IPS DF 19.7 (cell line): ENCODE measurements around the gene TTLL9.

Experiments used
- DNase-seq: peaks from one replicate; pipeline ENCODE4 v3.0.0-alpha.2; 2013; ENCODE audit warnings: low read depth, low spot score

TTLL9 gene

DNA sequence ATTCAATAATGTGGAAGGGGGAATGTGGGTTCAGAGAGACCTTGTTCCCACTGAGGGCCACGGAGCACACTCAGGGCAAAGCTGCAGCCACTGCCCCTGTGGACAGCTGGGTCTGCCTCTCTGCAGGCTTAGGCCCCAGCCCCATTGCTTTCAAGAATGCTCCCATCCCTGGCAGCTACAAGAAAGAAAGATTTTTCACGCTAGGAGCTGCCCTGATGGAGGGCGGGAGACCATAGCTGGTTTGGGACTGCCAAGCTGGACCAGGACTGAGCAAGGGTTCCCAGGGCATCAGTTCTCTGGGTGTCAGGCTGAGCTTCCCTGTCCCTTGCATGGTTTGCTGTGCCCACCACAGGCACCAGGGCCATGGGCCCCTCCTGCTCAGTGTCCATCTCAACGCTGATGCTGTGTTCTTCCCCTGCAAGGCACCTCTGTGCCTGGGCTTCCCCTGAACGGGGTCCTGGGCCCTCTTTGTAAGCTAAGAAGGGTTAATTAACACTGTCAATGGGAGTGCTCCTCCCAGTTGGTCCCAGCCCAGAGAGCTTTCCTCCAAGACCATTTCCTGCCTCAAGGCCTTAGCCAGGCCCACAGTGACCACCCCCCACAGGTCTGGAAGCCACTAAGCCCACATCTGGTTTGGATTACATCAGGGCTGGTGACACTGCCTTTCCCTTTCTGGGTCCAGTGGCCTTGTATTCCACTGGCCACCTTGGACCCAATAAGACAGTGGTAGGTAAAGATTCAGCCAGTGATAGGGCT is 33.4 kb upstream of the TTLL9 start:
- DNase-seq, result no peak

DNA sequence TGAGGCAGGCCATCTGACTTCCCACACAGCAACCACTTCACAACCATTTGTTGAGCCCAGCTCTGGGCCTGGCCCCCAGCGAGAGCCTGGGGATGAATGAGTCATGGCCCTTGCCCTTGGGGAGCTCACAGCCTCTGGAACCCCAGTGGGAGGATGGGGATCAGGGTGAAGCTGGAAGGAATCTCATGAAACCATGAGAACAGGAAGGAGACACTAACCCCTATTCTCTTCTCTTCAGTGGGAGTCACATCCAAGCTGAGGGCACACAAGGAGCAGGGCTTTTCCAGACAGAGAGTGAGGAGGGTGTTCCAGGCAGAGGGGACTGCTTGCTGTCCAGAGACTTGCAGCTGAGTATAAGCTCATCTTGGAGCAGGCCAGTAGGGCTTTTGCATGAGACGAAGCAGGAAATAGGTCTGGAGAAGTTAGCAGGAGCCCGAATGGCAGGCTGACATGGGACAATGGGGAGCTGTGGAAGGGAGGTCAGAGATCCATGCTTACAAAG is 32.5 kb upstream of the TTLL9 start:
- no peak for DNase-seq

DNA sequence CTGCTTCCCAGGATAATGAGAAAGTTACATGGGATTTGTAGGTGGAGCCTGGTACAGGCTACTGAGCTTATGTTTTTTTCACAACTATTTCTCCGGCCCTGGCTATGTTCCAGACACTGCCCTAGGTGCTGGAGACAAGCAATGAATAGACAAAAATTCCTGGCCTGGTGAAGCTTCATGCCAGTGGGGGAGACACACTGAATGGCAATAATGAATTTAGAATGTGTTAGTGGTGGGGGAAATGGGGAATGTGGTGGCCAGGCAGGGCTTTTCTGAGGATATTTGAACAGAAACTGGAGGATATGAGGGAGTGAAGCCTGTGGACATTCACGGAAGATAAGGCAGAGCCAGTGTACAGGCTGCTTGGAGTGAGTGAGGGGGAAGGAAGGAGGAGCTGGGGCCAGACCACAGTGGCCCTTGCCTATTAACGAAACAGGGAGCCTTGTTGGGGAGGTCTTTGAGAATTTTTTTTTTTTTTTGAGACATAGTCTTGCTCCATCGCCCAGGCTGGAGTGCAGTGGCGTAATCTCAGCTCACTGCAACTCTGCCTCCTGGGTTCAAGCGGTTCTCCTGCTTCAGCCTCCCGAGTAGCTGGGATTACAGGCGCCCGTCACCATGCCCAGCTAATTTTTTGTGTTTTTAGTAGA is 31.7 kb upstream of the TTLL9 start:
- no peak for DNase-seq

DNA sequence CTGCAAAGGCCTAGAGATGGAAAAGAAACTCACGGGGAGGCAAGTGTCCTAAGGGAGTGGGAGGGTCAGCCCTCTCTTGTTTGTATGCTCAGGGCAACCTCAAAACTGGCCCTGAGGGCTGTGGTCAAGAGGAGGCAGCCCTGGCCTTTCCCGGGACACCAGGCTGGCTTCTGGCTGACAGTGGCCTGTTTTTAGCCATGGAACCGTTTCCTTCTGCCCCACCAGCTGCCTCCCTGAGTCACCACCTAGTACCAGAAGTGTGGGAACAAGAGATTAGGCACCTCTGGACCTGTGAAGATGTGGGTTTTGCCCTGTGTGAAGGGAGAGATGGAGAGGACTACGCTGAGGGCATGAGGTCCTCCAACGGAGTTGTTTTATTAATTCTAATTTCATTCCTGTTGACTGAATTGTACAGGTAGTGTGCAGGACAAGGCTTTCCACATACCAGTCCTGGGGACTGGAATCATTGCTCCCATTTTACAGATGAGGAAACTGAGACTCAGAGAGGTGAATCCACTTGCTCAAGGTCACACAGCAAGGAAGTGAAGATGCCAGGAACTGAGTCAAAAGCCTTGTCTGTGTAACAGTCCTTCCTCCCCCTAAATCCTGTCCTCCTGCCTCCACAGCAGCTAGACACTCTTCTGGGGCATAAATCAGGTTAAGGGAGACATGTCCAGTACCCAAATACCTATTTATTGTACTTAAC is 30.5 kb upstream of the TTLL9 start:
- no peak for DNase-seq

DNA sequence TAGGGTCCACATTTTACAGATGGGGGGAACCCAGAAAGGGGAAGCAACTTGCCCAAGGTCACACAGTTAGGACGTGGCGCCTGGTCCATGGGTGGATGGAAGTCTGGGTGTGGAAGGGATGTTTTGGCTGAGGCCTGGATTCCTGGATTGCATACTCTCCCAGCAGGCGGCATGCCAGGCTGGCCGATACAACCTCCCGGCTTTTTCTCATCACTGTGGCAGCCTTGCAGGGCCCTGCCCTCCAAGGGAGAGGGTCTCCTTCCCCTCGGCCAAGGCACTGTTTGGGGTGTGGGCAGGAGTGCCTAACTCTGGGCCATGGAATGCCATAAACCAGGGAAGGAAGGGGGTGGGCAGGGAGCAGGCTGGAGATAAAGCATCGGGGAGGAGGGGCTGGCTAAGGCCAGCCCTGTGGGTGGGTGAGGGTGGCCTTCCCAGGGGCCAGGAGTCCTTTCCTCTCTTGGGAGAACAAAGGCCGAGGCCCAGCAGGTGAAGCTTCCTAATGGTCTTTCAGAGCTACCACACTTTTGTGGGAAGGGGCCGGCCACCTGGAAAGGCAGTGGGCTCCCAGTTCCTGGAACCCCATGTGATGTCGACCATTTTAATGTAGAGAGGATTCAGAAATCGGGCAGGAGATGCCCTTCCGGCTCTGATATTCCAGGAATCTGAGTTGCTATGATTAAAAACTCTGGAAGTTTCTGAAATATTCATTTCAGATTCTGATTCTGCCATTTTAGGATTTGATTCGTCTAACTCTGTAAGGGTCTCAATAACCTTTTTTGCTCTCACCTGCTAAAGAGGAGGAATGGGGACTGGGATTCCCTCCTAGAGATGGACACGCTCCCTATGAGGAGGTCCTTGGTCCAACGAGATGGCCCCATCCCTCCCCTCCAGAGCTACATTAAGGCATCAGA is 29.3 kb upstream of the TTLL9 start:
- DNase-seq, result no peak

DNA sequence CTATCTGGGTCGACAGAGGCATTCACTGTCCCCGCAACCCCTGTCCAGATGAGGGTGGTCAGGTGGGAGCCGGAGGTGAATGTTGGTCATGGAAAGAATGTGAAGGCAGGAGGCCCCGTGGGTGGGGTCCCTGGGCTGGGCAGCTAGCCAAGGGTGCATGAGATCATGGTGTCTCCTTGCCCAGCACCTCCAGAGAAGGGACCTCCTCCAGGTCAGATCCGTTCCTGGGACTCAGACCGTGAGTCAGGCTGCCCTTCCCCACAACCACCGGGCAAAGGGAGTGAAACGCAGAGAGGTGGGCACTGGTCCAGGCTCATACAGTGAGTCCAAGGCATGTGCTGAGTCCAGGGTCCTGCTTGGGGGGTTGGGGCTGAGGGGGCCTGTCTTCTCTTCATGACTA is 28.5 kb upstream of the TTLL9 start:
- DNase-seq, result no peak

DNA sequence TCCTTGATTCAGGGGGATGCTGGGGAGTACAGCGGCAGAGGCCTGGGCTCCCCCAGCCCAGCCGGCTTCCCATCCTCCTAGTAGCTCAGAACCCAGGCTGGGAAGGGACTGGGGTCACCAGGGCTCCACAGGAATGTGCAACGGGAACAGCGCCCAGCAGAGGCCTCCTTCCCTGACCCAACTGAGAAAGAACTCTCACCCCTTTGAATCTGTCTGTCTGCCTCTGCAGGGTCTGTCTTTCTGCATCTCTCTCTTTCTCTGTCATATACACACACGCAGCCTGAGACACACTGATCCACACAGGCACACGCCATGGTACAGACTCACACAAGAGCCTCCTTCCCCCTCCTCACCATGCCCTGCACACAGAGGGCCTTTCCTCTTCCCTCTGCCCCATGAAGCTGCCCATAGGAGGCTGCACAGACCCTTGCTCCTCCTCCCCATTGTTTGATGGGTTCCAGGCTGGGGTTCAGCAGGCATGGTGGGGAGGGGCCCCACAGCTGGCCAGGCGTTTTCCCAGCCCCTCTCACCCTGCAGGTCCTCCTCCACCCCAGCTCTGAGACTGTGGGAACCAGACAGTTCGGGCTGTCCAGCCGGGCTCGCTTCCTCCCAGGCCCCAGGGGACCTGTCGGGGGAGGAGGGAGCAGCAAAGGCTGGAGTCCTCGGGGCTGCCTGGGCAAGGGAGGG is 27.8 kb upstream of the TTLL9 start:
- DNase-seq, result no peak

DNA sequence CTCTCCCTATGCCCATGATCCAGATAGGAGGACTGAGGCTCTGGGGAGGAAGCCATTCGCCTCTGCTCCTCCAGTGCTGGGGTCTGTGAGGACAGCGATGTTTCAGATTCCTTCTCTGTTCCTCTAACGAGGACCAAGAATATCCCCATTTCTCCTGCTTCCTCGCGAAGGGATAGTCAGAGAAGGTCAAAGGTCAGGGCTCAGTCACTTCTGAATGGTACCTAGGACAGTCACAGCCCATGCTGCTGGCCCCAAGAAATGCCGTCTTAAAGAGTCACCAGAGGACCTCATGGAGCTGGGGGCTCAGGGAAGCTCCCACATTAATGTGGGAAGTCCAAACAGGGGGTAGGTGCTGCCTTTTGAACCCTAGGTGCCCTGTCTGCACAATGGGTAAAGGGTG is 27.1 kb upstream of the TTLL9 start:
- DNase-seq, result no peak

DNA sequence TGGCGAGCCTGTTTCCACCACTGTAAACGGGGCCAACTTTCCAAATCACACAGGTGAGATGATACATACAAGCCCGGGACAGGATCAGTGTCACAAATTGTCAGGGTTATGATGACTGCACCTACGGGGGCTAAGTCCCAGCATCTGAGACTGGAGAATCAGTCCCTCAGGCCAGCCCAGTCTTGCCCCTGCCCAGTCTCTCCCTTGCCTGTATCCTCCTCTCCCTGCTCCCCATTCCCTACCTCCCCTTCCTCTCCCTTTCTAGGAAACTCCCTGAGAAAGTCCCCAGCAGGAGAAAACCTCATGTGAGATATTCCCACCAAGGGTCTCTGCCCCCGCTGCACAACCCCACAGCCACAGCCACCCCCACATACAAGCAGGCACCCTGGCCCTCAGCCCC is 26.6 kb upstream of the TTLL9 start:
- DNase-seq, result no peak

DNA sequence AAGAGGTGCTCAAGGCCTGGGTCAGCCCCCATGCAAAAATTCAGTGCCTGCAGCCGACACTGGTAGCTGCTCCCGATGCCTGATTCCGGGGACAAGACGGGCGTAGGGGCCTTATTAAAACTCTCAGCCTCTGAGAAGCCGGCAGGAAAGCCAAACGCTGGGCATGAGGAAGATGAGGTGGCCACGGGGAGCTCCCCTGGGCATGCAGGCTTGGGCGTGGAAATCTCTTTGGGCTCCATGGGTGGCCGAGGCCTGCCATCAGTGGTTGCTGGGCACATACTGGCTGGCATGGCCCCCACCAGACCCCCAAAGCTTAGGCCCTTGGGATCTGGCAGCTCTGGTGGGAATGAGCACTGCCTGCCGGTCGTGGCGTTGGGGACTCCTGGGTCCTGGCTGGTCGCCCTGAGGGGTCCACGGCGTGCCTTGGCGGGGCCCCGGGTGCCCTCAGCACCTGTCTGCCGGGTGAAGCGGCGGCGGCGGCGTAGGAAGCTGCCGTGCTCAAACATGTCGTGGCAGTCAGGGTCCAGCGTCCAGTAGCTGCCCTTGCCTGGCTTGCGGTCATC is 25.6 kb upstream of the TTLL9 start:
- no peak for DNase-seq

DNA sequence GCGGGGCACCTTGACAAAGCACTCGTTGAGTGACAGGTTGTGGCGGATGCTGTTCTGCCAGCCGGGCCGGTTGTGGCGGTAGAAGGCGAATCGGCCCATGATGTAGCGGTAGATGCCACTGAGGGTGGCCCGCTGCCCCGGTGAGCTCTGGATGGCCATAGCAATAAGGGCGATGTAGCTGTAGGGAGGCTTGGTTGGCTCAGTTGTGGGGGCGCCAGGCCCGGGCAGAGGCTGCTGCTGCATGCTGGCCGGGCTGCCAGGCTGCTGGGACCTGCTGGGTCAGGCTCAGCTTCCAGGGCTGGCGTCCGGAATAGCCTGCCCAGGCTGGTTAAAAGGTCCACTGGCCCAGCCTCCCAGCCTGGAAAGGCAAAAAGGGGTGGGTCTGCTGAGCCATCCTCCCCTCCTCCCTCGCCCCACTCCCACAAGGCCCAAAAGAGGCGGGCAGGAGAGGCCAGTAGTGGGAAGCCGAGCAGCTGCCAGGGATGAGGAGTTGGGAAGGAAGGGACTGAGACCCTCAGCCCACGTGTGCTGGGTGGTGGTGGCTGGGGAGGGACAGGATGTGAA is 25.1 kb upstream of the TTLL9 start, which contains the start of gene FOXS1:
Gene FOXS1 (minus strand): TSS at position 305 of the 564 bp plus-strand sequence. CDS start 62 bp downstream, at position 243.
- no peak for DNase-seq

DNA sequence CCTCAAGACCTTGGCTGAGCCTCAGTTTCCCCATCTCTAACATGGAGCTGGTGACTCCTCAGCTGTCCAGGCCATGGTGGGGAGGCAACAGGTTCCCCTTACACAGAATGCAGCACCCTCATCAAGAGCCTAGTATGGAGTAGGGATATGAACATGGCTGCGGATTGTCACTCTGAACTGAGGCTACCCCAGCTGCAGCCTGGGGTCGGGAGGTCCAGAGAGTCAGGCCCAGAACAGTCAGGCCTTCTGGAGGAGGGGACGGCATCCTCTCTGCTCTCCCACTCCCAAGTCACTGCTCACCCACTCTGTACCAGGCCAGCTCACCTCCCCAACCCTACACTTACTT is 23.7 kb upstream of the TTLL9 start:
- no peak for DNase-seq

DNA sequence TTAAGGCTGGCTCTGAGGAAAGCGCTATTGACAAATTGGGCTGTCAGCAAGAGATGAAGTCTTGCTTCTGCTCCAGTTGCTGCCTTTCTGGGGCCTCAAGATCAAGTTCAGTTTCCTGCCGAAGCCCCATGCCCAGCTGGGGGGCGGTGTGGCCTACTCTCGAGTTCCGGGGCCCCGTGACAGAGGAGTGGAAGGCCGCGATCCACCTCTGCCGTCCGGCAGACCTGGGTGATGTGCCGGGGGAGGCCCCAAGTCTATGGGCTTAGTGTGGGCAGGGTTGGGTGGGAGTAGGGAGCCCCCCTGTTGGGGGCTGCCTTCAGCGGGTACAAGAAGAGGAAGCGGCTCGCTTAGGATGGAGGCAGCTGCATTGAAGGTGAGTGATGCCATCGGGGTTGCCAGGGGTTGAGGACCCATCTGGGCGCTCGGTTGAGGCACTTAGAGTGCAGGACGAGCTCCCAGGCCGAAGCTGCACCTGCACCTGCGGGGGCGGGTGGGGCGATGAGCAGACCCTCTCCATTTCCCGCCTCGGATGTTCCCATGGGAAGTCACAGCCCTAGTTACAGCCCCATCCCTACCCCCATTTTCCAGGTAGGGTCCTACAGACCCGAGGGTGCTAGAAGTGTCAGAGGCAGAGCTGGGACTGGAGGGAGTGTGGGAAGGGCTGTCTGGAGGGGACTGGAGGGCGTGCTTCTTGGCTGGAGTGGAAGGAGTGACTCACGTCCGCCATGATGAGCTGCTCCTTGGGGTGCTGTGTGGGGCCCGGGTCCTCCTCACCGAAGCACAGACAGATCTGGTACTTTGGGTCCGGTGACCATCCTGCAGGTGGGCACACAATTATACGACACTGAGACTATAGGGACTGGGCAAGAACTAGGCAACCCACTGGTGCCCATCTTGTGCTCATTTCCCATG is 22.1 kb upstream of the TTLL9 start:
- DNase-seq, result no peak

DNA sequence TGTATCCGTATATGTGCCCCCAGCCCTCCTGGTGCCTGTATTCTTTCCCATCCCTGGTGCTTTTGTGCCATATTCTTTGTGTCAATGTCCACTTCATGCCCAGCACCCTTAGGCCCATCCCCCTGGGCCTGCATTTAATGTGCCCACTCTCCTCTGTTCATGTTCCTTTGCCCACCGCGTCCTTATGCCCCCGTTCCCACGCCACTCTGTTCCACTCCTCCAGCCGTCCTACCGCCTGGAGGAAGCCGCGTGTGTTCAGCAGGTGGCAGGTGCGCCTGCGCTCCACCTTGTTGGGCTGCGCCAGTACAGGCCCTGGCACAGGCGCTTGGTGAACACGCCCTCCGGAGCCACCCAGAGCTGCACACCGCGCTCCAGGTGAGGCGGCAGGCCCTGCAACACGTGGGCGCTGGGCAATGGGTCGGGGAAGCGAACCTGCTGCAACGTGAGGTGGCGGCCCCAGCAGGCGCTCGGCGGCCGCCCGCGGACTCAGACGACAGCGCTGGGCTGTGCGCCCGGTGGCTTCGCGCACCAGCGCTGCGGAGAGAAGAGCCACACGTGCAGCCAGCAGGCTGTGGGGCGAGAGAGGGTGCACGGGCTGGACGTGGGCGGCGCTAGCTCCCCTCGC is 21.0 kb upstream of the TTLL9 start:
- no peak for DNase-seq

DNA sequence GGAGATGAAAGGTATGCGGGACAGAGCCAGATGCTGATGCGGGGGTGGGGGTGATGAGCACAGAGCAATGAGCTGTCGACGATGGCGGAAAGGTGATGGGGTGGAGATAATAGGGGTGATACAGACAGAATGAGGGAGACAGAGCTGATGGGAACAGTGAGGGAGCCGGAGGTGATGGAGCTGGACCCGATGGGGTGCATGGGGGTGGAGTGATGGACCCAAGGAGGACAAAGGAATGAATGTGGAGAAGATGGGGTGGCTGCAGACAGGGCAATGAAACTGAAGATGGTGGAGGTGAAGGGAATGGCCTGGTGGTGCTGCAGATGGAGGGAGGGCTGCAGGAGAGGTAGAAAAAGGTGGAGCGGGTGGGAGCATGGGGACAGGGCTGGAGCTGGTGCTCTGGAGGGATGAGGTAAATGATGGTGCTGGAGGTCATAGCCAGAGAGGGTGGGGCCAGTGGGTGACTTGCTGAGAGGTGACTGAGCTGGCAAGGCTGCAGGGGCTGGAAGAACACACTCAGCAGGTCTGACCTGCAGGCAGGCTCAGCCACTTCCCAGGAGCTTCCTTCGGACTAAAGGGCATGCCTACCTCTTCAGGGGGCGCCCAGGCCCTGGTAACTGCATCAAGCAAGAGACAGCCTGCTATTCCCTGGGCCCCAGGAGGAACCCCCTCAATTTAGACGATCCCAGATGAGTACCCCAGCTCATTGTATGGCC is 19.0 kb upstream of the TTLL9 start:
- no peak for DNase-seq

DNA sequence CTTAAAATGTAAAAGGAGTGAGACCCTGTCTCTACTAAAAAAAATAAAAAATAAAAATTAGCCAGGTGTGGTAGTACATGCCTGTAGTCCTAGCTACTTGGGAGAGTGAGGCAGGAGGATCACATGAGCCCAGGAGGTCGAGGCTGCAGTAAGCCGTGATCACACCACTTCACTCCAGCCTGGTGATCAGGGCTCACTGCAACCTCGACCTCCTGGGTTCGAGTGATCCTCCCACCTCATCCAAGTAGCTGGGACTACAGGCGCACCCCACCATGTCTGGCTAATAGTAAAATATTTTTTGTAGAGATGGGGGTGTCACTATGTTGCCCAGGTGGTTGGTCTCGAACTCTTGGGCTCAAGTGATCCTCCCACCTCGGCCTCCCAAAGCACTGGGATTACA is 17.0 kb upstream of the TTLL9 start:
- DNase-seq, result no peak

DNA sequence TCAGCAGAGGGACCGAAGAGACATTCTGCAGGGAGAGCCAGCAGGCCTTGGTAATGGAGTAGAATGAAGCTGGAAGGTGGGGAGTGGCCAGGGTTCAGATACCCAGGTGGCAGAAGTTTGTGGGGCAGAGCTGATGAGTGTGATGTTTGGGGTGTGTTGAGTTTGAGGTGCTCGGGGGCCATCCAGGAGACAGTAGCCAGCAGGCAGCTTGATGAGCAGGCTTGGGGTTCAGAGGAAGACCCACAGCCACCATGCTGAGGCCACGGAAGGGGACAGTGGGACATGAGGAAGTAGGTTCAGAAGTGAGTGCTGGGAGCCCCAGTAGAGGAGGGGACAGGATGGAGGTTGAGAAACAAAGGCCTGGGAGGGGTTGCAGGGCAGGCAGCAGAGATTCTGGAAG is 13.9 kb upstream of the TTLL9 start:
- DNase-seq, result no peak
